Heart right ventricle (tissue), 16 donors: ENCODE data around the gene CHD9. TPM values are rescaled to one million over a fixed set of nuclear protein-coding genes. Genes with fewer than 3 reads are reported as not detected.
A peak's percentile ranks its signal among the peaks of the same experiment; 100 is the strongest.

Experiments used
- ATAC-seq, 8 donors: fragments of 200-7000 bp; cut with Tn5 transposase; one replicate each; pipeline ENCODE4 v1.9.1; 2020; ENCODE audit warnings: mild to moderate bottlenecking in 8 of 8, moderate library complexity in 8 of 8, moderate number of reproducible peaks in 1 of 8
- DNase-seq, 2 donors: peaks; one replicate each; pipeline ENCODE4 v3.0.0-alpha.2; 2020
- H3K27ac ChIP-seq, 10 donors: fragments of 200-600 bp; sonication (generic) in 2 of 10; one replicate each; pipeline versions ENCODE4 v1.5.0 to v1.8.0; 2020 to 2022; ENCODE audit warnings: mild to moderate bottlenecking in 3 of 10
- H3K27me3 ChIP-seq, 7 donors: fragments of 200-600 bp; one replicate each; pipeline ENCODE4 v1.8.0; 2021 to 2022; ENCODE audit warnings: mild to moderate bottlenecking in 2 of 7
- H3K36me3 ChIP-seq, 9 donors: fragments of 200-600 bp; sonication (generic) in 1 of 9; one replicate each; pipeline versions ENCODE4 v1.5.0 to v1.8.0; 2020 to 2022; ENCODE audit warnings: mild to moderate bottlenecking in 2 of 9
- H3K4me1 ChIP-seq, 9 donors: fragments of 200-600 bp; sonication (generic) in 1 of 9; one replicate each; pipeline versions ENCODE4 v1.5.0 to v1.8.0; 2020 to 2022; ENCODE audit warnings: mild to moderate bottlenecking in 4 of 9
- H3K4me3 ChIP-seq, 10 donors: fragments of 200-600 bp; sonication (generic) in 2 of 10; one replicate each; pipeline versions ENCODE4 v1.5.0 to v1.8.0; 2020 to 2022; ENCODE audit warnings: mild to moderate bottlenecking in 7 of 10, moderate library complexity in 2 of 10
- H3K9me3 ChIP-seq, 11 donors: fragments of 200-600 bp in 10 of 11; sonication (generic) in 2 of 11; one replicate each; pipeline versions ENCODE4 v1.5.0 to v1.8.0; 2013 to 2022; ENCODE audit warnings: mild to moderate bottlenecking in 2 of 11, control low read depth in 1 of 11, moderate library complexity in 1 of 11
- CTCF ChIP-seq, 9 donors: fragments of 200-600 bp; sonication (generic) in 2 of 9; IDR thresholded peaks; one replicate each; pipeline versions ENCODE4 v1.5.0 to v1.8.0; 2021 to 2022; ENCODE audit warnings: antibody characterized with exemption in 9 of 9, mild to moderate bottlenecking in 5 of 9, moderate library complexity in 1 of 9
- WGBS, 2 donors: extraction: QIAGEN DNeasy Blood & Tissue Kit; methylation state at CpG; one replicate each; pipeline ENCODE4 v1.1.7; 2013; ENCODE audit warnings: inconsistent platforms in 1 of 2; 5-methylcytosine and 5-hydroxymethylcytosine counted together
- intact Hi-C, 10 donors: fragments of 100-400 bp; cut with DNase I; formaldehyde crosslinking; loops; one replicate each; pipeline versions ENCODE4 v1.11.1 to v1.14.2; 2022
- polyA plus RNA-seq, 2 donors: library from polyadenylated mRNA; stranded (reverse); fragments of 200-250 nt; gene quantifications; one replicate each; pipeline ENCODE4 v1.2.3, GENCODE V29; 2013
- total RNA-seq, 10 donors: library from RNA; stranded (reverse); fragmentation: NEBNext Ultra II Directional in 3 of 10; extraction: Animal tissue kit (Norgen Biotek cat#: 25700) in 3 of 10; gene quantifications; one replicate each; pipeline versions ENCODE4 v1.2.1 to v1.2.4, GENCODE V29; 2021 to 2023
- donor health status: Arrhythmogenic right ventricular cardiomyopathy.
- donor health status: ischemic (EF 13 %, LVEDD 7.1; RV severe dilation, severe dysfunction).
- donor health status: healthy with polysubstance abuse.
- donor health status: DM: no; HTN: yes; CAD: no.
- donor health status: DM: no; HTN: no; CAD: no.
- donor health status: ischemic (EF 25% LVEDD 6.9; RV normal size, moderate dysfunction).
- donor health status: ischemic (EF 25% LVEDD 5.7; RV mildly dilated, moderate dysfunction).
- donor health status: healthy.
- donor health status: DM: yes; HTN: yes; CAD: no.
- donor health status: Ischemic cardiomyopathy.
- donor health status: ischemic (EF 35%, LVEDD 5.7; RV mildly dilated, moderate dysfunction).
- donor health status: nonischemic (EF 11% LVEDD 7.7; RV severe dilation, severe dysfunction).
- donor health status: DM: yes; HTN: yes; CAD: no.
- donor health status: PGD.
- donor health status: ischemic (EF 29% LVEDD 5.4; RV normal size, mild dysfunction).
- donor health status: nonischemic (EF 23%, LVEDD 6.1; RV moderate dilation, normal function).

Gene CHD9
- total and polyA plus RNA-seq, 12 donors, result 7.0 to 58.4 (median 44.6) TPM

- peak overlapping the region in 1 of 10 donors; percentile 21 for H3K27ac ChIP-seq
- 91 to 92% methylated on average over 5 of the region's 5 CpGs for WGBS, 2 donors
- peaks cover 0 to 14% (median 6%) of the 10 kb centered on the region in 9 donors for H3K4me1 ChIP-seq
- H3K4me3 ChIP-seq, result no peak overlapping the region
- ATAC-seq (no peak), DNase-seq (no peak)
- intact Hi-C loops, result loop anchor here in 2 of 10 donors (5.0 to 10.0 kb wide), 3 partner anchors 150 to 228 kb away; partner anchors contain the start of genes CHD9 (in 1 of the 2) and CHD9NB (in 1 of the 2)
- no peaks in the 10 kb centered on the region for H3K9me3 ChIP-seq
- no peaks in the 10 kb centered on the region for H3K27me3 ChIP-seq
- peaks cover 0 to 93% (median 30%) of the 10 kb centered on the region in 9 donors for H3K36me3 ChIP-seq
- no peak for TF ChIP-seq CTCF (IDR thresholded peaks at IDR 0.05)
Measured at GRCh38 chr16:53282328-53282727, 227.5 kb downstream of the CHD9 start.

GRCh38 chr16:53282975-53283946, 228.5 kb downstream of the CHD9 start:
- Histone ChIP-seq H3K9me3 (no peaks in the 10 kb centered on the region), H3K27ac (peak overlapping the region in 1 of 10 donors; percentile 21), H3K36me3 (peaks cover 0 to 93% (median 30%) of the 10 kb centered on the region in 9 donors), H3K27me3 (no peaks in the 10 kb centered on the region), H3K4me1 (peaks cover 0 to 14% (median 6%) of the 10 kb centered on the region in 9 donors), H3K4me3 (no peak overlapping the region)
- WGBS, 2 donors, result 63 to 65% methylated on average over 3 of the region's 3 CpGs
- DNase-seq (no peak), ATAC-seq (peak in 1 of 8 donors; percentile 27)
- peak in 7 of 9 donors; percentile 37 to 63 (median 53) for TF ChIP-seq CTCF (IDR thresholded peaks at IDR 0.05)
- intact Hi-C loops, result loop anchor here in 2 of 10 donors (5.0 to 10.0 kb wide), 3 partner anchors 151 to 228 kb away; partner anchors contain the start of genes CHD9 (in 1 of the 2) and CHD9NB (in 1 of the 2)

DNA sequence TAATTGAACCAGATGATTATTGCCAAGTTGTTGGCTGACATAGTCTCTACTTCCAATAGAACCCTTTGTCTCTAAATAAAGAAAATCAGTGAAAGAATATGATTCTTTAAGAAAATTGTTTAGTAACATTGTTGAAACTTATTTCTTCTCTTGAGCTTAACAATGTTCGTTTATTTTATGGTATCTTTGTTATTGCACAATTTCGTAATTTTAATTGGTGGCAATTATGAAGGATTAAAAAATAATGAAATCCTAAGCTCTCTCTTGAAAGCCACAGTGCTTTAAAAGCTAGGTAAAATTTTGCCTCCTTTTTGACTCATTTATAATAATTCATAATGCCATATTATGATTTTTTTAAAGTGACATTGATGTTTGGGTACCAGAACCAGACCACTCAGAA, 230.4 kb downstream of the CHD9 start:
- DNase-seq (no peak), ATAC-seq (no peak)
- Histone ChIP-seq H3K4me3 (no peak overlapping the region), H3K4me1 (peaks cover 0 to 14% (median 6%) of the 10 kb centered on the region in 9 donors), H3K27me3 (no peaks in the 10 kb centered on the region), H3K36me3 (peaks cover 0 to 100% (median 41%) of the 10 kb centered on the region in 9 donors), H3K27ac (no peak overlapping the region), H3K9me3 (no peaks in the 10 kb centered on the region)
- intact Hi-C loops, result loop anchor here in 1 of 10 donors (10.0 kb wide), 1 partner anchor 230 kb away; the partner anchor contains the start of genes CHD9 and CHD9NB
- 92 to 98% methylated on average over 2 of the region's 2 CpGs for WGBS, 2 donors
- no peak for TF ChIP-seq CTCF (IDR thresholded peaks at IDR 0.05)

DNA sequence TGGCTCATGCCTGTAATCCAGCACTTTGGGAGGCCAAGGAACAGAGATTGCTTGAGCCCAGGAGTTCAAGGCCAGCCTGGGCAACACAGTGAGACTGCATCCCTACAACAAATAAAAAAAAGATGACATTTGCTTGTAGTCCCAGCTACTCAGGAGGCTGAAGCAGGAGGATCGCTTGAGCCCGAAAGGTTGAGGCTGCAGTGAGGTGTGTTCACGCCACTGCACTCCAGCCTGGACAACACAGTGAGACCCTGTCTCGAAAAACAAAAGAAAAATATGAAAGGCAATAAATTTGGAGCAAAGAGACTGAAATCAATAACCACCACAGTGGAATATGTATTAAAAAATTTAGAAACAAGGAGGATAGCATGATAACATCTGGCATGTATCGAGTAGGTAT, 235.7 kb downstream of the CHD9 start:
- ATAC-seq, result no peak
- no peak overlapping the region for H3K27ac ChIP-seq
- no peaks in the 10 kb centered on the region for H3K27me3 ChIP-seq
- H3K4me3 ChIP-seq, result no peak overlapping the region
- TF ChIP-seq CTCF (IDR thresholded peaks at IDR 0.05), result no peak
- intact Hi-C loops, result no loop called here
- peaks cover 0 to 100% (median 76%) of the 10 kb centered on the region in 9 donors for H3K36me3 ChIP-seq
- no peaks in the 10 kb centered on the region for H3K4me1 ChIP-seq
- 99 to 100% methylated on average over 5 of the region's 5 CpGs for WGBS, 2 donors
- DNase-seq, result no peak
- H3K9me3 ChIP-seq, result no peaks in the 10 kb centered on the region
